Neural cell (in vitro differentiated cells): ENCODE results near the gene SMIM11.
"Not testable (repeated sequence)": the region's sequence is repeated elsewhere in the genome, so short reads cannot be mapped to it uniquely, and the experiment has no call there.

Experiments
- EP300 ChIP-seq: fragments of 450-650 bp; conservative IDR thresholded peaks from 2 replicates; pipeline ENCODE4 v1.6.1; 2014; ENCODE audit warnings: antibody characterized with exemption, mild to moderate bottlenecking, moderate library complexity; ENCODE audit not compliant: poor library complexity, severe bottlenecking
- EZH2 ChIP-seq: fragments of 200-600, 300-800 bp; shearing (Covaris generic), sonication (generic); IDR thresholded peaks from 2 replicates; pipeline ENCODE4 v1.6.1; 2014; ENCODE audit warnings: antibody characterized with exemption, low read length, borderline replicate concordance, mild to moderate bottlenecking; ENCODE audit not compliant: insufficient read depth, poor library complexity, severe bottlenecking
- MXI1 ChIP-seq: fragments of 450-650 bp; conservative IDR thresholded peaks from 2 replicates; pipeline ENCODE4 v1.6.1; 2014; ENCODE audit warnings: antibody characterized with exemption, mild to moderate bottlenecking; ENCODE audit not compliant: poor library complexity, severe bottlenecking
- SMC3 ChIP-seq: fragments of 450-650 bp; conservative IDR thresholded peaks from 2 replicates; pipeline ENCODE4 v1.6.1; 2014; ENCODE audit warnings: antibody characterized with exemption, mild to moderate bottlenecking, moderate library complexity; ENCODE audit not compliant: poor library complexity
- TF ChIP-seq, protein P1 (sequence below): fragments of 450-650 bp; IDR thresholded peaks from 2 replicates; pipeline ENCODE4 v1.5.1; 2014; ENCODE audit warnings: antibody characterized with exemption, mild to moderate bottlenecking, moderate library complexity; ENCODE audit not compliant: poor library complexity, severe bottlenecking

DNA sequence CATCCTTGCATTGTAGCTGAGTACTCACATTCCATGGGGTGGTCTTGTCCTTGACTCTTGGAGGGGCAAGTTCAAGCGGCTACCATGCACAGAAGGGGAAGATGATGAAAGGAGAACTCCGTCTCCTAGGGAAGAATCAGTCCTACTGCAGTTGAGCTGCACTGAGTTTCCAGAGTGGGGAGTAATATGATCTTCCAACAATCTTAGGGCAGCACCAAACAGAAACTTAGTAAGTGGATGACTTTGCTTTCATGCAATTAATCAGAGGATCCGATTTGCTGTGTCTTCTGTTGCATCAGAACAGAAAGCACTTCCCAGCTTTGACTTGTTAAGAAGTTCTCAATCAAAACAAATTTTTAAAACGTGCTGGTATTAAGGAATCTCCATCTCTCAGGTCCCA, 48.5 kb downstream of the SMIM11 start, which contains the start of gene SMIM34:
- not testable (repeated sequence) for TF ChIP-seq EP300, EZH2, SMC3, MXI1
- TF ChIP-seq, protein P1, sequence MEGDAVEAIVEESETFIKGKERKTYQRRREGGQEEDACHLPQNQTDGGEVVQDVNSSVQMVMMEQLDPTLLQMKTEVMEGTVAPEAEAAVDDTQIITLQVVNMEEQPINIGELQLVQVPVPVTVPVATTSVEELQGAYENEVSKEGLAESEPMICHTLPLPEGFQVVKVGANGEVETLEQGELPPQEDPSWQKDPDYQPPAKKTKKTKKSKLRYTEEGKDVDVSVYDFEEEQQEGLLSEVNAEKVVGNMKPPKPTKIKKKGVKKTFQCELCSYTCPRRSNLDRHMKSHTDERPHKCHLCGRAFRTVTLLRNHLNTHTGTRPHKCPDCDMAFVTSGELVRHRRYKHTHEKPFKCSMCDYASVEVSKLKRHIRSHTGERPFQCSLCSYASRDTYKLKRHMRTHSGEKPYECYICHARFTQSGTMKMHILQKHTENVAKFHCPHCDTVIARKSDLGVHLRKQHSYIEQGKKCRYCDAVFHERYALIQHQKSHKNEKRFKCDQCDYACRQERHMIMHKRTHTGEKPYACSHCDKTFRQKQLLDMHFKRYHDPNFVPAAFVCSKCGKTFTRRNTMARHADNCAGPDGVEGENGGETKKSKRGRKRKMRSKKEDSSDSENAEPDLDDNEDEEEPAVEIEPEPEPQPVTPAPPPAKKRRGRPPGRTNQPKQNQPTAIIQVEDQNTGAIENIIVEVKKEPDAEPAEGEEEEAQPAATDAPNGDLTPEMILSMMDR = not testable (repeated sequence)
